ENCODE measurements around the gene UIMC1.

UIMC1 gene

GRCh38 chr5:176886336-176887251, 120.0 kb downstream of the UIMC1 start:
- no peak for DNase-seq (ENCODE audit: low read depth in 2 of 2)

GRCh38 chr5:176884571-176884890, 122.0 kb downstream of the UIMC1 start:
- no peak for DNase-seq (ENCODE audit: low read depth in 2 of 2)

GRCh38 chr5:176883700-176884570, 122.6 kb downstream of the UIMC1 start:
- DNase-seq (ENCODE audit: low read depth in 2 of 2), result no peak

- DNase-seq (ENCODE audit: low read depth in 2 of 2), result no peak
Measured at GRCh38 chr5:176882567-176882903, 124.0 kb downstream of the UIMC1 start.

GRCh38 chr5:176881816-176882566, 124.6 kb downstream of the UIMC1 start:
- no peak for DNase-seq (ENCODE audit: low read depth in 2 of 2)

- no peak for DNase-seq (ENCODE audit: low read depth in 2 of 2)
Measured at GRCh38 chr5:176881021-176881749, 125.4 kb downstream of the UIMC1 start.

- DNase-seq (ENCODE audit: low read depth in 2 of 2), result no peak
Measured at GRCh38 chr5:176880366-176881020, 126.1 kb downstream of the UIMC1 start.

GRCh38 chr5:176879663-176880361, 126.8 kb downstream of the UIMC1 start:
- DNase-seq (ENCODE audit: low read depth in 2 of 2), result no peak

- DNase-seq (ENCODE audit: low read depth in 2 of 2), result no peak
Measured at GRCh38 chr5:176878906-176879662, 127.5 kb downstream of the UIMC1 start.

GRCh38 chr5:176878463-176878862, 128.1 kb downstream of the UIMC1 start:
- no peak for DNase-seq (ENCODE audit: low read depth in 2 of 2)

- DNase-seq (ENCODE audit: low read depth in 2 of 2), result no peak
Measured at GRCh38 chr5:176877793-176878331, 128.7 kb downstream of the UIMC1 start.

GRCh38 chr5:176876506-176877431, 129.8 kb downstream of the UIMC1 start:
- DNase-seq (ENCODE audit: low read depth in 2 of 2), result no peak

GRCh38 chr5:176875783-176876505, 130.6 kb downstream of the UIMC1 start:
- DNase-seq (ENCODE audit: low read depth in 2 of 2), result no peak

- DNase-seq (ENCODE audit: low read depth in 2 of 2), result no peak
Measured at GRCh38 chr5:176875014-176875550, 131.5 kb downstream of the UIMC1 start.

GRCh38 chr5:176874198-176874780, 132.3 kb downstream of the UIMC1 start:
- DNase-seq (ENCODE audit: low read depth in 2 of 2), result no peak

- no peak for DNase-seq (ENCODE audit: low read depth in 2 of 2)
Measured at GRCh38 chr5:176873541-176874172, 132.9 kb downstream of the UIMC1 start.
